Fibroblast of peridontal ligament (primary cell): ENCODE measurements around the gene AMBP.
"Not testable (repeated sequence)": the region's sequence is repeated elsewhere in the genome, so short reads cannot be mapped to it uniquely, and the experiment has no call there.

Experiments used
- DNase-seq: peaks from one replicate; pipeline ENCODE4 v3.0.0-alpha.2; 2010; ENCODE audit errors: extremely low read depth

Gene AMBP

GRCh38 chr9:114092336-114092735 is 14.2 kb upstream of the AMBP start:
- no peak for DNase-seq

GRCh38 chr9:114091711-114092110 is 13.6 kb upstream of the AMBP start:
- no peak for DNase-seq

GRCh38 chr9:114090798-114091197 is 12.7 kb upstream of the AMBP start:
- no peak for DNase-seq

GRCh38 chr9:114089206-114089840 is 11.2 kb upstream of the AMBP start:
- no peak for DNase-seq

- no peak for DNase-seq
Measured at GRCh38 chr9:114088571-114089170, 10.6 kb upstream of the AMBP start.

- no peak for DNase-seq
Measured at GRCh38 chr9:114087721-114088120, 9.6 kb upstream of the AMBP start.

- DNase-seq, result no peak
Measured at GRCh38 chr9:114086607-114087006, 8.5 kb upstream of the AMBP start.

- no peak for DNase-seq
Measured at GRCh38 chr9:114086009-114086408, 7.9 kb upstream of the AMBP start.

- no peak for DNase-seq
Measured at GRCh38 chr9:114085387-114085789, 7.3 kb upstream of the AMBP start.

- DNase-seq, result no peak
Measured at GRCh38 chr9:114084282-114085073, 6.4 kb upstream of the AMBP start.

GRCh38 chr9:114083666-114084065 is 5.6 kb upstream of the AMBP start:
- DNase-seq, result no peak

- not testable (repeated sequence) for DNase-seq
Measured at GRCh38 chr9:114082763-114083412, 4.8 kb upstream of the AMBP start.

GRCh38 chr9:114082017-114082762 is 4.1 kb upstream of the AMBP start:
- DNase-seq, result peak; percentile 90

GRCh38 chr9:114081441-114082016 is 3.4 kb upstream of the AMBP start:
- no peak for DNase-seq

- no peak for DNase-seq
Measured at GRCh38 chr9:114080773-114081440, 2.8 kb upstream of the AMBP start.

- DNase-seq, result no peak
Measured at GRCh38 chr9:114080195-114080772, 2.2 kb upstream of the AMBP start.

- DNase-seq, result no peak
Measured at GRCh38 chr9:114078781-114079156, 669 bp upstream of the AMBP start.

- DNase-seq, result no peak
Measured at GRCh38 chr9:114077162-114077837, 800 bp downstream of the AMBP start.

GRCh38 chr9:114076237-114077161 is 1.6 kb downstream of the AMBP start:
- DNase-seq, result no peak
